K562 (cell line): ENCODE results near the gene NAIF1. TPM values are rescaled to one million over a fixed set of nuclear protein-coding genes. Genes with fewer than 3 reads are reported as not detected.
A peak's percentile ranks its signal among the peaks of the same experiment; 100 is the strongest.

Experiments
- BDP1 ChIP-seq: IDR thresholded peaks from 3 replicates; pipeline ENCODE4 v1.6.1; 2011; ENCODE audit not compliant: insufficient read length, insufficient read depth
- E2F6 ChIP-seq, 2 experiments: IDR thresholded peaks; 2 replicates each; pipeline ENCODE4 v1.6.1; 2011; ENCODE audit warnings: borderline replicate concordance in 1 of 2, control low read depth in 1 of 2, low read depth in 1 of 2, low read length in 1 of 2, mild to moderate bottlenecking in 1 of 2, mixed read lengths in 1 of 2, moderate library complexity in 1 of 2; ENCODE audit not compliant: insufficient read depth in 1 of 2, insufficient read length in 1 of 2, poor library complexity in 1 of 2, severe bottlenecking in 1 of 2; ENCODE audit errors: extremely low read depth in 1 of 2
- NONO ChIP-seq, 2 experiments: fragments of 200-400 bp in 1 of 2; fragments of 450-650 bp in 1 of 2; formaldehyde crosslinking in 1 of 2; IDR thresholded peaks; 2 replicates each; pipeline ENCODE4 v1.6.1; 2017; ENCODE audit warnings: low read depth in 2 of 2, mild to moderate bottlenecking in 2 of 2, moderate library complexity in 2 of 2, low read length in 1 of 2
- PML ChIP-seq: IDR thresholded peaks from 2 replicates; pipeline ENCODE4 v1.6.1; 2012; ENCODE audit warnings: low read length, inconsistent platforms
- PPARD ChIP-seq: fragments of 250-450 bp; sonication (Bioruptor Pico); IDR thresholded peaks from 2 replicates; pipeline ENCODE4 v1.8.0; 2022; ENCODE audit warnings: inconsistent platforms, mild to moderate bottlenecking, moderate library complexity
- RB1 ChIP-seq: fragments of 450-650 bp; IDR thresholded peaks from 2 replicates; pipeline ENCODE4 v1.6.1; 2017; ENCODE audit warnings: low read depth, mild to moderate bottlenecking
- RNF2 ChIP-seq: sonication (generic); IDR thresholded peaks from 2 replicates; pipeline ENCODE4 v1.6.1; 2016
- SP1 ChIP-seq: sonication (generic); formaldehyde crosslinking; IDR thresholded peaks from 2 replicates; pipeline ENCODE4 v1.8.1; 2022; ENCODE audit warnings: mild to moderate bottlenecking, missing genetic modification reagents
- SREBF2 ChIP-seq: sonication (generic); formaldehyde crosslinking; IDR thresholded peaks from 2 replicates; pipeline ENCODE4 v1.4.0; 2020; ENCODE audit warnings: mild to moderate bottlenecking, missing genetic modification reagents
- TARDBP ChIP-seq: fragments of 450-650 bp; IDR thresholded peaks from 2 replicates; pipeline ENCODE4 v1.6.1; 2016
- TCF3 ChIP-seq: sonication (generic); formaldehyde crosslinking; IDR thresholded peaks from 2 replicates; pipeline ENCODE4 v1.4.0; 2020; ENCODE audit warnings: mild to moderate bottlenecking, missing genetic modification reagents
- ZBTB9 ChIP-seq: fragments of 450-650 bp; formaldehyde crosslinking; IDR thresholded peaks from 2 replicates; pipeline ENCODE4 v1.4.0; 2020; ENCODE audit warnings: mild to moderate bottlenecking, moderate library complexity
- ZNF232 ChIP-seq: sonication (generic); formaldehyde crosslinking; IDR thresholded peaks from 2 replicates; pipeline ENCODE4 v1.8.0; 2022; ENCODE audit warnings: mild to moderate bottlenecking, missing genetic modification reagents
- ZNF354B ChIP-seq: fragments of 250-450 bp; sonication (Bioruptor Pico); IDR thresholded peaks from 2 replicates; pipeline ENCODE4 v1.4.0; 2020
- ZNF785 ChIP-seq: fragments of 250-450 bp; sonication (Bioruptor Pico); IDR thresholded peaks from 2 replicates; pipeline ENCODE4 v1.4.0; 2020; ENCODE audit warnings: mild to moderate bottlenecking
- polyA plus RNA-seq, 8 experiments: library from polyadenylated mRNA; depleted of rRNA in 4 of 8; stranded (reverse) in 5 of 8; unstranded in 3 of 8; fragments of >200 nt; fragmentation: Nextera tagmentation in 2 of 8; fragmentation: Illumina TruSeq in 1 of 8; extraction: Ambion mirVana in 2 of 8; extraction: Trizol in 1 of 8; gene quantifications; 2 replicates each; pipeline versions ENCODE4 v1.2.1 to v1.2.3, GENCODE V29; 2011 to 2014; ENCODE audit warnings: inconsistent platforms in 1 of 8, missing spikeins in 1 of 8
- total RNA-seq, 7 experiments: library from RNA; depleted of rRNA in 6 of 7; stranded (reverse); fragments of >200 nt in 6 of 7; fragmentation: Illumina TruSeq in 2 of 7; extraction: Trizol in 2 of 7; gene quantifications; 2 replicates each; pipeline versions ENCODE4 v1.2.1 to v1.2.3, GENCODE V29; 2011 to 2021; ENCODE audit warnings: low replicate concordance in 1 of 7
- TF ChIP-seq, protein P1 (sequence below): IDR thresholded peaks from 2 replicates; pipeline ENCODE4 v1.6.1; 2014; ENCODE audit warnings: antibody characterized with exemption
- TF ChIP-seq, protein P2 (sequence below): sonication (generic); formaldehyde crosslinking; IDR thresholded peaks from 2 replicates; pipeline ENCODE4 v1.8.0; 2022; ENCODE audit warnings: mild to moderate bottlenecking, missing genetic modification reagents
- TF ChIP-seq, protein P3 (sequence below), 2 experiments: fragments of 450-650 bp; IDR thresholded peaks; 2 replicates each; pipeline ENCODE4 v1.6.1; 2016

Gene NAIF1
- total and polyA plus RNA-seq, 9 of the 15 experiments (the other 6 are each of a cell fraction or from before 2014, with no cell fraction given): 4.8 to 26.6 (median 17.2) TPM

- TF ChIP-seq PPARD (CRISPR knock-in tag) (no peak), BDP1 (no peak), RB1 (peak; percentile 55; the same call in 1 of the 2 replicates), RNF2 (peak; percentile 87), SREBF2 (CRISPR knock-in tag) (no peak), NONO (IDR thresholded peaks at IDR 0.05; ENCODE audit: low read depth in 2 of 2, low read length in 1 of 2) (peak in 1 of 2 experiments; percentile 87; a peak in 2 of 4 replicates), E2F6 (IDR thresholded peaks at IDR 0.05; ENCODE audit: borderline replicate concordance in 1 of 2, extremely low read depth in 1 of 2, insufficient read depth in 1 of 2, insufficient read length in 1 of 2, low read depth in 1 of 2, low read length in 1 of 2, poor library complexity in 1 of 2, severe bottlenecking in 1 of 2) (peak in 1 of 2 experiments; percentile 25), TARDBP (peak; percentile 61; the same call in 1 of the 2 replicates), ZBTB9 (peak; percentile 65; the same call in 1 of the 2 replicates), PML (peak; percentile 94), ZNF232 (no peak), SP1 (peak; percentile 51), ZNF354B (CRISPR knock-in tag) (no peak), TCF3 (CRISPR knock-in tag) (peak; percentile 99), ZNF785 (CRISPR knock-in tag) (no peak)
- TF ChIP-seq, protein P1, sequence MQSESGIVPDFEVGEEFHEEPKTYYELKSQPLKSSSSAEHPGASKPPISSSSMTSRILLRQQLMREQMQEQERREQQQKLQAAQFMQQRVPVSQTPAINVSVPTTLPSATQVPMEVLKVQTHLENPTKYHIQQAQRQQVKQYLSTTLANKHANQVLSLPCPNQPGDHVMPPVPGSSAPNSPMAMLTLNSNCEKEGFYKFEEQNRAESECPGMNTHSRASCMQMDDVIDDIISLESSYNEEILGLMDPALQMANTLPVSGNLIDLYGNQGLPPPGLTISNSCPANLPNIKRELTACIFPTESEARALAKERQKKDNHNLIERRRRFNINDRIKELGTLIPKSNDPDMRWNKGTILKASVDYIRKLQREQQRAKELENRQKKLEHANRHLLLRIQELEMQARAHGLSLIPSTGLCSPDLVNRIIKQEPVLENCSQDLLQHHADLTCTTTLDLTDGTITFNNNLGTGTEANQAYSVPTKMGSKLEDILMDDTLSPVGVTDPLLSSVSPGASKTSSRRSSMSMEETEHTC: peak; percentile 86
- TF ChIP-seq, protein P2, sequence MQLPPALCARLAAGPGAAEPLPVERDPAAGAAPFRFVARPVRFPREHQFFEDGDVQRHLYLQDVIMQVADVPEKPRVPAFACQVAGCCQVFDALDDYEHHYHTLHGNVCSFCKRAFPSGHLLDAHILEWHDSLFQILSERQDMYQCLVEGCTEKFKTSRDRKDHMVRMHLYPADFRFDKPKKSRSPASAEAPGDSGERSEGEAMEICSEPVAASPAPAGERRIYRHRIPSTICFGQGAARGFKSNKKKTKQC (CRISPR knock-in tag): peak; percentile 78
- TF ChIP-seq, protein P3, sequence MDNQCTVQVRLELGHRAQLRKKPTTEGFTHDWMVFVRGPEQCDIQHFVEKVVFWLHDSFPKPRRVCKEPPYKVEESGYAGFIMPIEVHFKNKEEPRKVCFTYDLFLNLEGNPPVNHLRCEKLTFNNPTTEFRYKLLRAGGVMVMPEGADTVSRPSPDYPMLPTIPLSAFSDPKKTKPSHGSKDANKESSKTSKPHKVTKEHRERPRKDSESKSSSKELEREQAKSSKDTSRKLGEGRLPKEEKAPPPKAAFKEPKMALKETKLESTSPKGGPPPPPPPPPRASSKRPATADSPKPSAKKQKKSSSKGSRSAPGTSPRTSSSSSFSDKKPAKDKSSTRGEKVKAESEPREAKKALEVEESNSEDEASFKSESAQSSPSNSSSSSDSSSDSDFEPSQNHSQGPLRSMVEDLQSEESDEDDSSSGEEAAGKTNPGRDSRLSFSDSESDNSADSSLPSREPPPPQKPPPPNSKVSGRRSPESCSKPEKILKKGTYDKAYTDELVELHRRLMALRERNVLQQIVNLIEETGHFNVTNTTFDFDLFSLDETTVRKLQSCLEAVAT (IDR thresholded peaks at IDR 0.05): no peak
Measured at GRCh38 chr9:128115187-128116103, 48.3 kb upstream of the NAIF1 start (continued).
